Measurements from ENCODE around the gene ZNF587. TPM values are rescaled to one million over a fixed set of nuclear protein-coding genes. Genes with fewer than 3 reads are reported as not detected.

Gene ZNF587
- 10.1 and 13.0 TPM in 2 replicates for total RNA-seq

DNA sequence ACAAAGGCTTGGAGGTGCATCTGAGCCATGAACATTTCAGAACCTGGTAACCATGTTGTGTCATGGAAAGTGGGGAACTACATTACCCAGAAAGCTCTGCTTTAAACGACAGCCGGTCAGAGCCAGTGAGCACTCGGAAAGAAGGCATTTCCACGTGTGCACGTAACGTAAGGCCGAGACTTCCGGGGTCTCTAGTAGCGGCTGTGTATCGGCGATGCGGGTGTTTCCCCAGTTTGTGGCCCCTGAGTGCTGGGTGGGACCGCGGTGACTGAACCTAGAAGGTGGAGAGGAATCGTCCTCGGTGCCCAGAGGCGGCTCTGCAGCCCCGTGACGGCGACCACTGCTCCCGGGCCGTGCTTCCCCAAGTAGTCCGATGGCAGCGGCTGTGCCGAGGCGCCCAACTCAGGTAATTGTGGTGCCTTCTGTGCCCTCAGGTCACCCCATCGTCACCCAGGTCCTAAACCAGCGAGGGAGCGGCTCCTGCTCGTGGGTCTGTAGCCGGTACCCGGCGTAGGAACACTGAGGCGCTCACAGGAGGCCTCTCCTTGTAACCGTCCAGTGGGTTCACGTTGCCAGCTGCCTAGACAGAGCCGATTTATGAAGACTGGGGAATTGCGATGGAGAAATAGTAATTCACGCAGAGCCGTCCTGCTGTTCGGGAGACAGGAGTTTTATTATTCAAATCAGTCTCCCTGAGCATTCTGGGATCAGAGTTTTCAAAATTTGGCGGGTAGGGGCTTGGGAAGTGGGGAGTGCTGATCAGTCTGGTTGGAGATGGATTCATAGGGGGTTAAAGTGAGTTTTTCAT is at the start of gene ZNF587:
Gene ZNF587 (plus strand): TSS at position 194 of the 808 bp plus-strand sequence. CDS start 180 bp downstream, at position 374.

DNA sequence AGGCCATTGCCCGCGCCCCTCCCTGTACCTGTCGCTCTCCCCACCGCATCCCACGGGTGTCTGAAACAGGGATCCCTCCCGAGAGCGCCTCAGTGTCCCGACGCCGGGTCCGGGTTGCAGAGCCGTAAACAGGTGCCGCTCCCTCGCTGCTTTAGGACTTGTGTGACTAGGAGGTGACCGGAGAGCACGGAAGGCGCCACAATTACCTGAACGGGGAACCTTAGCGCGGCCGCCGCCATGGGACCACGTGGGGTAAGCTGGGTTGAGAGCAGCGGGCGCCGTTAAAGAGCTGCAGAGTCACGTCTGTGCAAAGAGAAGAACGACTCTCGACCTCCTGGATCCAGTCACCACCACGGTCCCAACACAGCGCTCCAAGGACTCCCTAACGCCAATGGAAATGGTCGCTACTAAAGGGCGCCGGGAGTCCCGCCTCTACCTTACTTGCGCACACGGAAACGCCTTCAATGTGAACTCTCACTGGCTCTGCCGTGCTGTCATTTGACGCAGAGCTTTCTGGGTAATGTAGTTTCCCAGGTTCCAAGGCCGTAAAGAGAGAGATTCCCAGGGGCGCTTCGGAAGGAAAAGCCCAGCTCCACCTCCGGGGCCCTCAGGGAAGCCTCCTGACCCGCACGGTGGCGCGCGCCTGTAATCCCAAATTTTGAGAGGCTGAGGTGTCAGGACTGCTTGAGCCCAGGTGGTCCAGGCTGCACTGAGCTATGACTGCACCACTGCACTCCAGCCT is 35.0 kb upstream of the ZNF587 start, which contains the start of gene ZNF552:
Gene ZNF552 (minus strand): TSS at position 409 of the 742 bp plus-strand sequence. CDS start 170 bp downstream, at position 239.

DNA sequence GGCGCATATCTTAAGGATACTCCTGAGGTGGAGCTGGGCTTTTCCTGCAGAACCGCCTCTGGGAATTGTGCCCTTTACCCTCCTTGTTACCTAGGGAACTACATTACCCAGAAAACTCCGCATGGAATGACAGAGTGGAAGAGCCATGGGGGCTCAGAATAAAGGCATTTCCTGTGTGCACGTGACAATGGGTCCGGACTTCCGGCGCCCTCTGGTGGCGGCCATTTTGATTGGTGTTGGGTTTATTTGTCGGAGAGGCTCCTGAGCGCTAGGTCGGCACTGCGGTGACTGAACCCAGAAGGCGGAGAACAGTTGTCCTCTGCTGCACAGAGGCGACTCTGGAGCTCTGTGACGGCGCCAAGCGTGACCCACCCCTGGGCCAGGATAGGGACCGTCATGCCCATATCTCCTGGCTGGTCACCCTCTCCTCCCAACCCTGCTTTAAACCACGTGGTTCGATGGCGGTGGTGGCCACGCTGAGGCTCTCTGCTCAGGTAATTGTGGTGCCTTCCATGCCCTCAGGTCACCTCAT is 19.5 kb upstream of the ZNF587 start, which contains the start of gene ZNF587B:
Gene ZNF587B (plus strand): TSS at position 229 of the 532 bp plus-strand sequence. CDS start 230 bp downstream, at position 459.

DNA sequence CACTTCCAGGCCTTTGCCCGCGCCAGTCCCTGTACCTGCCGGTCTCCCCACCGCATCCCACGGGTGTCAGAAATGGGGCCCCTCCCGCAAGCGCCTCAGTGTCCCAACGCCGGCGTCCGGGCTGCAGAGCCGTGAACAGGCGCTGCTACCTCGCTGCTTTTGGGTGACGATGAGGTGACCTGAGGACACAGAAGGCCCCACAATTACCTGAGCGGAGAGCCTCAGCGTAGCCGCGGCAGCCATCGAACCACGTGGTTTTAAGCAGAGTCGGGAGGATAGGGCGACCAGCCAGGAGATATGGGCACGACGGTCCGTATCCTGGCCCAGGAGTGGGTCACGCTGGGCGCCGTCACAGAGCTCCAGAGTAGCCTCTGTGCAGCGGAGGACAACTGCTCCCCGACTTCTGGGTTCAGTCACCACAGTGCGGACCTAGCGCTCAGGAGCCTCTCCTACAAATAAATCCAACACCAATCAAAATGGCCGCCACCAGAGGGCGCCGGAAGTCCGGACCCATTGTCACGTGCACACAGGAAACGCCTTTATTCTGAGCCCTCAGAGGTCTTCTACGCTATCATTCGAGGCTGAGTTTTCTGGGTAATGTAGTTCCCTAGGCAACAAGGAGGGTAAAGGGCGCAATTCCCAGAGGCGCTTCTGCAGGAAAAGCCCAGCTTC is 39.0 kb downstream of the ZNF587 start, which contains the start of gene ZNF814:
Gene ZNF814 (minus strand): TSS at position 478 of the 672 bp plus-strand sequence. CDS start 235 bp downstream, at position 243.

Other genes with a start within 250 kb of the ZNF587 start
- gene ZNF530, start 250.0 kb upstream of the ZNF587 start, total RNA-seq: 4.1 and 7.9 TPM in 2 replicates
- gene ZNF134, start 235.6 kb upstream of the ZNF587 start, total RNA-seq: 7.3 and 8.6 TPM in 2 replicates
- gene ZNF211, start 216.7 kb upstream of the ZNF587 start, total RNA-seq: 4.4 and 6.1 TPM in 2 replicates
- not detected in 2 replicates for gene ZSCAN4, start 180.9 kb upstream of the ZNF587 start, total RNA-seq
- gene ZNF551, start 167.9 kb upstream of the ZNF587 start, total RNA-seq: 4.1 and 5.2 TPM in 2 replicates
- gene ZNF154, start 140.7 kb upstream of the ZNF587 start, total RNA-seq: 0.33 and 0.34 TPM in 2 replicates
- 2.6 and 3.1 TPM in 2 replicates for gene ZNF671, start 122.2 kb upstream of the ZNF587 start, total RNA-seq
- gene ZNF776, start 103.0 kb upstream of the ZNF587 start, total RNA-seq: 7.9 and 14.7 TPM in 2 replicates
- gene ZNF586, start 80.2 kb upstream of the ZNF587 start, total RNA-seq: 4.8 and 5.1 TPM in 2 replicates
- gene ZNF552, start 34.9 kb upstream of the ZNF587 start, total RNA-seq: 4.7 and 7.6 TPM in 2 replicates
- 10.1 TPM in 2 replicates for gene ZNF587B, start 19.6 kb upstream of the ZNF587 start, total RNA-seq
- gene ZNF814, start 39.2 kb downstream of the ZNF587 start, total RNA-seq: 4.9 and 6.5 TPM in 2 replicates
- gene ZNF417, start 66.7 kb downstream of the ZNF587 start, total RNA-seq: 3.1 and 5.5 TPM in 2 replicates
- gene ZNF418, start 85.5 kb downstream of the ZNF587 start, total RNA-seq: 0.40 and 2.2 TPM in 2 replicates
- gene ZNF256, start 97.8 kb downstream of the ZNF587 start, total RNA-seq: 1.7 and 3.0 TPM in 2 replicates
- gene C19orf18, start 124.7 kb downstream of the ZNF587 start, total RNA-seq: 0.13 TPM in 1 of 2 replicates, not detected in the other
- gene ZNF606, start 153.0 kb downstream of the ZNF587 start, total RNA-seq: 5.5 and 11.5 TPM in 2 replicates
- not detected in 2 replicates for gene ZSCAN1, start 184.2 kb downstream of the ZNF587 start, total RNA-seq
- gene ZNF135, start 209.4 kb downstream of the ZNF587 start, total RNA-seq: 0.93 and 0.94 TPM in 2 replicates
- gene ZSCAN18, start 248.4 kb downstream of the ZNF587 start, total RNA-seq: 19.2 and 20.1 TPM in 2 replicates

Data from mammary microvascular endothelial cell (primary cell).